Measurements from ENCODE around the gene SLC4A2. TPM values are rescaled to one million over a fixed set of nuclear protein-coding genes. Genes with fewer than 3 reads are reported as not detected.

SLC4A2 gene
- total and polyA plus RNA-seq, 2 of the 8 experiments (the other 6 are each of a cell fraction or from before 2014, with no cell fraction given) = 72.6 to 147 TPM

GRCh38 chr7:151125846-151126481 lies 66.6 kb downstream of the SLC4A2 start:
- no peak for FAIRE-seq
- peak overlapping the region; percentile 47 to 92 for H3K4me2 ChIP-seq (ENCODE audit: insufficient read depth in 1 of 2, low read depth in 2 of 2, low read length in 2 of 2)
- no peak overlapping the region for H3K14ac ChIP-seq (ENCODE audit: insufficient read length)
- TF ChIP-seq RXRA (IDR thresholded peaks at IDR 0.05; ENCODE audit: insufficient read depth, low read depth, low read length) (no peak), POU5F1 (IDR thresholded peaks at IDR 0.05; ENCODE audit: low read depth, low read length) (no peak), KDM4A (IDR thresholded peaks at IDR 0.05; ENCODE audit: low read depth, low read length, severe bottlenecking) (peak; percentile 41), MAFK (IDR thresholded peaks at IDR 0.05; ENCODE audit: low read depth, low read length) (no peak), SP1 (IDR thresholded peaks at IDR 0.05; ENCODE audit: low read depth, low read length) (no peak), EGR1 (IDR thresholded peaks at IDR 0.05; ENCODE audit: borderline replicate concordance, low read depth, low read length) (peak; percentile 3; the same call in 1 of the 2 replicates), EZH2 (IDR thresholded peaks at IDR 0.05; ENCODE audit: low read depth, low read length, severe bottlenecking) (no peak), SUZ12 (IDR thresholded peaks at IDR 0.05; ENCODE audit: low read length) (0 out of 2 replicates have a peak, but pooled peaks have one; percentile 30), TAF7 (optimal IDR thresholded peaks at IDR 0.05; ENCODE audit: borderline replicate concordance, low read depth, low read length) (no peak), E2F6 (IDR thresholded peaks at IDR 0.05) (peak; percentile 90), ASH2L (IDR thresholded peaks at IDR 0.05; ENCODE audit: low read length) (peak; percentile 1)

More at GRCh38 chr7:151125846-151126481, 66.6 kb downstream of the SLC4A2 start:
- Histone ChIP-seq H3K36me3 (ENCODE audit: control insufficient read depth in 2 of 4, insufficient read depth in 4 of 4, low read length in 3 of 4) (peaks cover 0 to 16% (median 0%) of the 10 kb centered on the region in 4 experiments; a peak in 2 of 8 replicates), H4K8ac (ENCODE audit: extremely low read depth, insufficient read depth, low read length) (no peak overlapping the region; the same call in 1 of the 2 replicates), H3K4me1 (replicated peaks in 1 of 4; ENCODE audit: control insufficient read depth in 3 of 4, insufficient read depth in 4 of 4, low read length in 3 of 4) (peaks cover 0 to 22% (median 7%) of the 10 kb centered on the region in 4 experiments; a peak in 6 of 7 replicates), H4K91ac (replicated peaks; ENCODE audit: insufficient read length, low read length) (no peak overlapping the region), H3K27me3 (replicated peaks in 1 of 4; ENCODE audit: control insufficient read depth in 3 of 4, extremely low read depth in 1 of 4, insufficient read depth in 3 of 4, low read length in 3 of 4) (peaks cover 0 to 13% (median 4%) of the 10 kb centered on the region in 4 experiments; a peak in 5 of 7 replicates), H3K18ac (ENCODE audit: extremely low read depth, low read length) (peak overlapping the region; percentile 60; the same call in 1 of the 2 replicates), H2BK120ac (replicated peaks; ENCODE audit: low read depth, low read length) (no peak overlapping the region), H3K56ac (replicated peaks; ENCODE audit: insufficient read length, low read depth, low read length) (peak overlapping the region; percentile 36), H3K4ac (replicated peaks; ENCODE audit: insufficient read length, low read depth, low read length) (no peak overlapping the region), H2AFZ (ENCODE audit: low read length) (no peak overlapping the region), H3K27ac (ENCODE audit: low read depth, low read length) (no peak overlapping the region), H3K23ac (ENCODE audit: insufficient read length) (no peak overlapping the region), H2BK12ac (ENCODE audit: low read depth, low read length) (no peak overlapping the region), H3K79me1 (ENCODE audit: low read depth, low read length) (no peaks in the 10 kb centered on the region), H3K23me2 (ENCODE audit: low read depth, low read length) (peaks cover 5% of the 10 kb centered on the region; the same call in 1 of the 2 replicates), H3K9ac (replicated peaks in 1 of 4; ENCODE audit: extremely low read depth in 1 of 4, low read depth in 3 of 4, low read length in 3 of 4) (peak overlapping the region in 1 of 4 experiments; percentile 4; a peak in 1 of 7 replicates), H2BK5ac (ENCODE audit: low read depth, low read length) (no peak overlapping the region; the same call in 1 of the 2 replicates), H3K79me2 (ENCODE audit: control insufficient read depth in 1 of 2, insufficient read depth in 2 of 2, low read length in 2 of 2) (no peaks in the 10 kb centered on the region), H2BK20ac (ENCODE audit: low read length) (no peak overlapping the region), H3K4me3 (ENCODE audit: extremely low read depth in 1 of 4, insufficient read depth in 2 of 4, low read depth in 3 of 4, low read length in 4 of 4) (peak overlapping the region; percentile 29 to 75 (median 48)), H3K9me3 (ENCODE audit: insufficient read depth in 2 of 2, low read depth in 1 of 2, low read length in 1 of 2) (no peaks in the 10 kb centered on the region), H4K5ac (ENCODE audit: insufficient read length, low read depth, low read length) (peak overlapping the region; percentile 4), H2AK5ac (ENCODE audit: low read depth, low read length) (no peak overlapping the region), H4K20me1 (replicated peaks in 1 of 2; ENCODE audit: control insufficient read depth in 1 of 2, insufficient read depth in 2 of 2, low read length in 2 of 2) (peaks cover 10 to 30% of the 10 kb centered on the region in 2 experiments), H2BK15ac (ENCODE audit: low read length) (no peak overlapping the region)
- POLR2A ChIA-PET (ENCODE audit: partially characterized antibody) = interaction anchor here (0.6 to 2.0 kb wide), 9 partner anchors 9 to 51 kb away, joined by 3 to 7 read pairs (median 4); no protein-coding TSS in a partner anchor
- peak in 1 of 2 experiments; percentile 82 for DNase-seq (ENCODE audit: low read depth in 1 of 2, low spot score in 2 of 2)
- WGBS, 2 experiments (ENCODE audit: extremely low coverage in 1 of 2, insufficient coverage in 1 of 2, insufficient read length in 1 of 2, insufficient replicate concordance in 2 of 2, low coverage in 1 of 2, low lambda C conversion rate in 2 of 2, missing lambda C conversion rate in 1 of 2) = 1% methylated on average over 33 of the region's 58 CpGs; no CpG with 5 or more reads in 1 of the 2 experiments
- CTCF ChIA-PET (ENCODE audit: partially characterized antibody) = interaction anchor here (0.6 to 11.7 kb wide), 16 partner anchors 10 to 126 kb away, joined by 3 to 197 read pairs (median 4); partner anchors contain the start of genes ABCF2 and GBX1

Measured in H1 (cell line).